Stimulated activated CD8-positive, alpha-beta memory T cell treated with anti-CD3 and anti-CD28 coated beads, Interleukin-12 subunit alpha, Interleukin-12 subunit beta, amount 100 ng/mL, for 24 hours (primary cell): Measurements from ENCODE around the gene DGKB.

Experiments
- DNase-seq: peaks from one replicate; pipeline ENCODE4 v3.0.0-alpha.2; 2020; ENCODE audit errors: extremely low read depth

Gene DGKB

GRCh38 chr7:14902589-14903067 is at the start of gene DGKB:
TSS of gene DGKB (minus strand) at chr7:14902751.
- no peak for DNase-seq

GRCh38 chr7:14950013-14950412 is 47.5 kb upstream of the DGKB start:
- no peak for DNase-seq

GRCh38 chr7:14938181-14938580 is 35.6 kb upstream of the DGKB start:
- DNase-seq: no peak

- DNase-seq: no peak
Observed at GRCh38 chr7:14937581-14937980, 35.0 kb upstream of the DGKB start.

- DNase-seq: no peak
Observed at GRCh38 chr7:14936554-14936953, 34.0 kb upstream of the DGKB start.

GRCh38 chr7:14934839-14935238 is 32.3 kb upstream of the DGKB start:
- DNase-seq: no peak

- no peak for DNase-seq
Observed at GRCh38 chr7:14931511-14932215, 29.1 kb upstream of the DGKB start.

GRCh38 chr7:14924398-14924797 is 21.8 kb upstream of the DGKB start:
- DNase-seq: no peak

GRCh38 chr7:14911077-14911476 is 8.5 kb upstream of the DGKB start:
- no peak for DNase-seq

- no peak for DNase-seq
Observed at GRCh38 chr7:14908697-14909096, 6.1 kb upstream of the DGKB start.

- DNase-seq: no peak
Observed at GRCh38 chr7:14905764-14906163, 3.2 kb upstream of the DGKB start.

- DNase-seq: no peak
Observed at GRCh38 chr7:14900051-14900450, 2.5 kb downstream of the DGKB start.

- DNase-seq: no peak
Observed at GRCh38 chr7:14899030-14899429, 3.5 kb downstream of the DGKB start.

GRCh38 chr7:14896461-14896860 is 6.1 kb downstream of the DGKB start:
- no peak for DNase-seq

GRCh38 chr7:14894826-14895225 is 7.7 kb downstream of the DGKB start:
- no peak for DNase-seq

- no peak for DNase-seq
Observed at GRCh38 chr7:14892961-14893360, 9.6 kb downstream of the DGKB start.

- no peak for DNase-seq
Observed at GRCh38 chr7:14891289-14891688, 11.3 kb downstream of the DGKB start.

GRCh38 chr7:14888962-14889361 is 13.6 kb downstream of the DGKB start:
- no peak for DNase-seq

- no peak for DNase-seq
Observed at GRCh38 chr7:14886533-14886932, 16.0 kb downstream of the DGKB start.

- no peak for DNase-seq
Observed at GRCh38 chr7:14875941-14876587, 26.5 kb downstream of the DGKB start.

- no peak for DNase-seq
Observed at GRCh38 chr7:14871880-14872279, 30.7 kb downstream of the DGKB start.

- DNase-seq: no peak
Observed at GRCh38 chr7:14870394-14870793, 32.2 kb downstream of the DGKB start.

GRCh38 chr7:14868937-14869336 is 33.6 kb downstream of the DGKB start:
- DNase-seq: no peak

GRCh38 chr7:14861456-14861855 is 41.1 kb downstream of the DGKB start:
- no peak for DNase-seq
